OCI-LY1 (cell line): ENCODE measurements around the gene PPIF.

ENCODE experiments used
- H2AFZ ChIP-seq: fragments of 200-600 bp; sonication (generic), shearing (Covaris generic); 2 replicates; pipeline ENCODE4 v1.6.0; 2014; ENCODE audit warnings: antibody characterized with exemption, mild to moderate bottlenecking, low read length
- H3F3A ChIP-seq: fragments of 200-600 bp; sonication (generic), shearing (Covaris generic); 2 replicates; pipeline ENCODE4 v1.6.0; 2014; ENCODE audit warnings: mild to moderate bottlenecking, antibody characterized with exemption, low read length, moderate library complexity; ENCODE audit not compliant: insufficient read depth
- H3K27ac ChIP-seq: fragments of 200-600 bp; sonication (generic); 2 replicates; pipeline ENCODE4 v1.5.1; 2014; ENCODE audit warnings: low read length, mixed run types, mild to moderate bottlenecking, low read depth; ENCODE audit not compliant: poor library complexity, severe bottlenecking
- H3K27me3 ChIP-seq: fragments of 200-600 bp; sonication (generic); 2 replicates; pipeline ENCODE4 v1.6.0; 2014; ENCODE audit warnings: antibody characterized with exemption, mild to moderate bottlenecking, low read length, moderate library complexity; ENCODE audit not compliant: insufficient read depth
- H3K36me3 ChIP-seq: fragments of 200-600 bp; sonication (generic); 2 replicates; pipeline ENCODE4 v1.6.1; 2014; ENCODE audit warnings: mild to moderate bottlenecking, antibody characterized with exemption, low read length, moderate library complexity, mixed read lengths; ENCODE audit not compliant: insufficient read depth
- H3K4me1 ChIP-seq: fragments of 200-600 bp; sonication (generic); 2 replicates; pipeline ENCODE4 v1.5.1; 2014; ENCODE audit warnings: mild to moderate bottlenecking, low read length, moderate library complexity; ENCODE audit not compliant: insufficient read depth, severe bottlenecking
- H3K4me2 ChIP-seq: fragments of 200-600 bp; sonication (generic), shearing (Covaris generic); 2 replicates; pipeline ENCODE4 v1.6.1; 2014; ENCODE audit warnings: low read length
- H3K4me3 ChIP-seq: fragments of 200-600 bp; sonication (generic); 2 replicates; pipeline ENCODE4 v1.5.1; 2014; ENCODE audit warnings: low read length, low read depth, mild to moderate bottlenecking, mixed read lengths; ENCODE audit not compliant: poor library complexity, severe bottlenecking
- H3K79me2 ChIP-seq: fragments of 200-600 bp; shearing (Covaris generic); 2 replicates; pipeline ENCODE4 v1.6.1; 2016; ENCODE audit warnings: mixed run types, low read length, mixed read lengths; ENCODE audit not compliant: insufficient read depth
- H3K9ac ChIP-seq: fragments of 200-600 bp; sonication (generic), shearing (Covaris generic); 2 replicates; pipeline ENCODE4 v1.6.1; 2014; ENCODE audit warnings: mild to moderate bottlenecking, low read length, mixed read lengths
- H3K9me2 ChIP-seq: fragments of 200-600 bp; sonication (generic), shearing (Covaris generic); 2 replicates; pipeline ENCODE4 v1.6.1; 2014; ENCODE audit warnings: low read depth, mild to moderate bottlenecking, low read length, mixed read lengths
- H3K9me3 ChIP-seq: fragments of 200-600 bp; shearing (Covaris generic); 2 replicates; pipeline ENCODE4 v1.6.1; 2014; ENCODE audit warnings: low read length, mixed read lengths
- H4K20me1 ChIP-seq: fragments of 200-600 bp; sonication (generic), shearing (Covaris generic); 2 replicates; pipeline ENCODE4 v1.6.0; 2016; ENCODE audit warnings: mild to moderate bottlenecking, low read length; ENCODE audit not compliant: insufficient read depth
- CTCF ChIP-seq: fragments of 200-600 bp; sonication (generic), shearing (Covaris generic); IDR thresholded peaks from 2 replicates; pipeline ENCODE4 v1.5.1; 2017; ENCODE audit warnings: mild to moderate bottlenecking, antibody characterized with exemption, low read length, moderate library complexity, mixed read lengths
- EZH2 ChIP-seq: fragments of 200-600 bp; sonication (generic), shearing (Covaris generic); IDR thresholded peaks from 2 replicates; pipeline ENCODE4 v1.8.0; 2017; ENCODE audit warnings: borderline replicate concordance, mixed run types, mild to moderate bottlenecking, antibody characterized with exemption, low read length, moderate library complexity, mixed read lengths

Gene PPIF

GRCh38 chr10:79320820-79321493, 26.3 kb upstream of the PPIF start:
- H3K36me3 ChIP-seq: no peaks in the 10 kb centered on the region
- H3F3A ChIP-seq: no peaks in the 10 kb centered on the region
- H3K4me2 ChIP-seq: no peak overlapping the region
- peaks cover 5% of the 10 kb centered on the region; the same call in 1 of the 2 replicates for H3K27me3 ChIP-seq
- H3K9me2 ChIP-seq: no peaks in the 10 kb centered on the region
- no peaks in the 10 kb centered on the region for H3K79me2 ChIP-seq
- no peak overlapping the region for H3K27ac ChIP-seq
- no peak for TF ChIP-seq CTCF
- no peak for TF ChIP-seq EZH2
- H4K20me1 ChIP-seq: no peaks in the 10 kb centered on the region
- no peaks in the 10 kb centered on the region for H3K9me3 ChIP-seq
- H3K4me1 ChIP-seq: no peaks in the 10 kb centered on the region
- H3K9ac ChIP-seq: no peak overlapping the region
- H2AFZ ChIP-seq: no peak overlapping the region
- H3K4me3 ChIP-seq: no peak overlapping the region

GRCh38 chr10:79321494-79321882, 25.8 kb upstream of the PPIF start:
- TF ChIP-seq CTCF (no peak), EZH2 (no peak)
- Histone ChIP-seq H3K9ac (no peak overlapping the region), H3K36me3 (no peaks in the 10 kb centered on the region), H3K4me2 (no peak overlapping the region), H3K4me3 (no peak overlapping the region), H3K4me1 (no peaks in the 10 kb centered on the region), H3K79me2 (no peaks in the 10 kb centered on the region), H3F3A (no peaks in the 10 kb centered on the region), H3K27me3 (peaks cover 8% of the 10 kb centered on the region; the same call in 1 of the 2 replicates), H3K9me3 (no peaks in the 10 kb centered on the region), H3K9me2 (no peaks in the 10 kb centered on the region), H3K27ac (no peak overlapping the region), H4K20me1 (no peaks in the 10 kb centered on the region), H2AFZ (no peak overlapping the region)

GRCh38 chr10:79321951-79322350, 25.3 kb upstream of the PPIF start:
- H3F3A ChIP-seq: no peaks in the 10 kb centered on the region
- no peaks in the 10 kb centered on the region for H4K20me1 ChIP-seq
- no peaks in the 10 kb centered on the region for H3K79me2 ChIP-seq
- H3K27ac ChIP-seq: no peak overlapping the region
- no peaks in the 10 kb centered on the region for H3K36me3 ChIP-seq
- H3K4me3 ChIP-seq: no peak overlapping the region
- H3K9ac ChIP-seq: no peak overlapping the region
- no peaks in the 10 kb centered on the region for H3K9me3 ChIP-seq
- no peaks in the 10 kb centered on the region for H3K4me1 ChIP-seq
- no peaks in the 10 kb centered on the region for H3K9me2 ChIP-seq
- peaks cover 8% of the 10 kb centered on the region; the same call in 1 of the 2 replicates for H3K27me3 ChIP-seq
- no peak overlapping the region for H2AFZ ChIP-seq
- no peak overlapping the region for H3K4me2 ChIP-seq
- TF ChIP-seq CTCF (no peak), EZH2 (no peak)
